ENCODE data around the gene GNAO1. TPM values are rescaled to one million over a fixed set of nuclear protein-coding genes. Genes with fewer than 3 reads are reported as not detected.

The GNAO1 gene
- total RNA-seq, 1 donor from 2014 or later: 1.8 TPM

GRCh38 chr16:56265746-56266145, 74.5 kb downstream of the GNAO1 start:
- DNase-seq: no peak

- no peak for DNase-seq
Observed at GRCh38 chr16:56266641-56267607, 75.6 kb downstream of the GNAO1 start.

- DNase-seq: no peak
Observed at GRCh38 chr16:56267888-56268287, 76.6 kb downstream of the GNAO1 start.

- no peak for DNase-seq
Observed at GRCh38 chr16:56268799-56269198, 77.5 kb downstream of the GNAO1 start.

- DNase-seq: no peak
Observed at GRCh38 chr16:56269281-56269680, 78.0 kb downstream of the GNAO1 start.

GRCh38 chr16:56269811-56270684, 78.8 kb downstream of the GNAO1 start:
- no peak for DNase-seq

GRCh38 chr16:56270828-56271227, 79.5 kb downstream of the GNAO1 start:
- DNase-seq: no peak

- DNase-seq: no peak
Observed at GRCh38 chr16:56272583-56272894, 81.2 kb downstream of the GNAO1 start.

GRCh38 chr16:56273615-56274014, 82.3 kb downstream of the GNAO1 start:
- DNase-seq: no peak

- no peak for DNase-seq
Observed at GRCh38 chr16:56274369-56274768, 83.1 kb downstream of the GNAO1 start.

- no peak for DNase-seq
Observed at GRCh38 chr16:56275076-56275475, 83.8 kb downstream of the GNAO1 start.

- DNase-seq: no peak
Observed at GRCh38 chr16:56275801-56276200, 84.5 kb downstream of the GNAO1 start.

GRCh38 chr16:56277075-56277474, 85.8 kb downstream of the GNAO1 start:
- no peak for DNase-seq

GRCh38 chr16:56278196-56278855, 87.0 kb downstream of the GNAO1 start:
- no peak for DNase-seq

- DNase-seq: no peak
Observed at GRCh38 chr16:56279132-56279531, 87.8 kb downstream of the GNAO1 start.

GRCh38 chr16:56279914-56280313, 88.6 kb downstream of the GNAO1 start:
- no peak for DNase-seq

GRCh38 chr16:56281249-56281805, 90.0 kb downstream of the GNAO1 start:
- DNase-seq: no peak

- DNase-seq: no peak
Observed at GRCh38 chr16:56282451-56282850, 91.2 kb downstream of the GNAO1 start.

- DNase-seq: no peak
Observed at GRCh38 chr16:56284521-56284920, 93.2 kb downstream of the GNAO1 start.

- no peak for DNase-seq
Observed at GRCh38 chr16:56286809-56287208, 95.5 kb downstream of the GNAO1 start.

- DNase-seq: no peak
Observed at GRCh38 chr16:56288019-56288418, 96.7 kb downstream of the GNAO1 start.

GRCh38 chr16:56289416-56289815, 98.1 kb downstream of the GNAO1 start:
- no peak for DNase-seq

Data from skin of body (tissue), 2 donors.